ENCODE data around the gene MLXIPL.
A peak's percentile ranks its signal among the peaks of the same experiment; 100 is the strongest.
"Not testable (repeated sequence)": the region's sequence is repeated elsewhere in the genome, so short reads cannot be mapped to it uniquely, and the experiment has no call there.

The MLXIPL gene

GRCh38 chr7:73618538-73618937 lies 5.8 kb downstream of the MLXIPL start:
- in situ Hi-C loops (cut with MboI; ENCODE audit: low pct_unique_long_range_greater_than_20kb, low sequenced_read_pairs): no loop called here
- DNase-seq: no peak

- DNase-seq; in situ Hi-C loops (cut with MboI; ENCODE audit: low pct_unique_long_range_greater_than_20kb, low sequenced_read_pairs): not testable (repeated sequence)
Observed at GRCh38 chr7:73617520-73617919, 6.8 kb downstream of the MLXIPL start.

GRCh38 chr7:73615886-73616285 lies 8.4 kb downstream of the MLXIPL start:
- DNase-seq: no peak
- in situ Hi-C loops (cut with MboI; ENCODE audit: low pct_unique_long_range_greater_than_20kb, low sequenced_read_pairs): no loop called here

GRCh38 chr7:73614937-73615336 lies 9.4 kb downstream of the MLXIPL start:
- in situ Hi-C loops (cut with MboI; ENCODE audit: low pct_unique_long_range_greater_than_20kb, low sequenced_read_pairs); DNase-seq: not testable (repeated sequence)

GRCh38 chr7:73613954-73614735 lies 10.2 kb downstream of the MLXIPL start:
- in situ Hi-C loops (cut with MboI; ENCODE audit: low pct_unique_long_range_greater_than_20kb, low sequenced_read_pairs): no loop called here
- DNase-seq: no peak

- peak; percentile 52 for DNase-seq
- in situ Hi-C loops (cut with MboI; ENCODE audit: low pct_unique_long_range_greater_than_20kb, low sequenced_read_pairs): no loop called here
Observed at GRCh38 chr7:73612598-73613269, 11.6 kb downstream of the MLXIPL start.

GRCh38 chr7:73611017-73611555 lies 13.2 kb downstream of the MLXIPL start:
- DNase-seq: no peak
- in situ Hi-C loops (cut with MboI; ENCODE audit: low pct_unique_long_range_greater_than_20kb, low sequenced_read_pairs): no loop called here

GRCh38 chr7:73610105-73610504 lies 14.2 kb downstream of the MLXIPL start:
- DNase-seq: no peak
- in situ Hi-C loops (cut with MboI; ENCODE audit: low pct_unique_long_range_greater_than_20kb, low sequenced_read_pairs): no loop called here

- in situ Hi-C loops (cut with MboI; ENCODE audit: low pct_unique_long_range_greater_than_20kb, low sequenced_read_pairs); DNase-seq: not testable (repeated sequence)
Observed at GRCh38 chr7:73607692-73607983, 16.7 kb downstream of the MLXIPL start.

GRCh38 chr7:73606801-73607691 lies 17.3 kb downstream of the MLXIPL start:
- in situ Hi-C loops (cut with MboI; ENCODE audit: low pct_unique_long_range_greater_than_20kb, low sequenced_read_pairs): no loop called here
- peak; percentile 58 for DNase-seq

- in situ Hi-C loops (cut with MboI; ENCODE audit: low pct_unique_long_range_greater_than_20kb, low sequenced_read_pairs): no loop called here
- DNase-seq: no peak
Observed at GRCh38 chr7:73605601-73606220, 18.6 kb downstream of the MLXIPL start.

GRCh38 chr7:73602721-73603651 lies 21.3 kb downstream of the MLXIPL start:
- in situ Hi-C loops (cut with MboI; ENCODE audit: low pct_unique_long_range_greater_than_20kb, low sequenced_read_pairs): no loop called here
- no peak for DNase-seq

GRCh38 chr7:73599916-73600315 lies 24.4 kb downstream of the MLXIPL start:
- in situ Hi-C loops (cut with MboI; ENCODE audit: low pct_unique_long_range_greater_than_20kb, low sequenced_read_pairs): no loop called here
- no peak for DNase-seq

GRCh38 chr7:73599151-73599882 lies 25.0 kb downstream of the MLXIPL start:
- DNase-seq: no peak
- in situ Hi-C loops (cut with MboI; ENCODE audit: low pct_unique_long_range_greater_than_20kb, low sequenced_read_pairs): no loop called here

GRCh38 chr7:73597978-73598782 lies 26.1 kb downstream of the MLXIPL start:
- in situ Hi-C loops (cut with MboI; ENCODE audit: low pct_unique_long_range_greater_than_20kb, low sequenced_read_pairs): no loop called here
- DNase-seq: no peak

GRCh38 chr7:73596191-73597065 lies 27.9 kb downstream of the MLXIPL start:
- DNase-seq: no peak
- in situ Hi-C loops (cut with MboI; ENCODE audit: low pct_unique_long_range_greater_than_20kb, low sequenced_read_pairs): no loop called here
